Colon (tissue), 2 donors: ENCODE measurements around the gene SPATA6L.
"Not testable (repeated sequence)": the region's sequence is repeated elsewhere in the genome, so short reads cannot be mapped to it uniquely, and the experiment has no call there.

Experiments
- FAIRE-seq: peaks from 2 replicates; lab custom pipeline; 2012; peaks lifted over from hg19 to GRCh38; lab: Jason Lieb, UNC
- donor health status: control.
- donor health status: control.

Gene SPATA6L

DNA sequence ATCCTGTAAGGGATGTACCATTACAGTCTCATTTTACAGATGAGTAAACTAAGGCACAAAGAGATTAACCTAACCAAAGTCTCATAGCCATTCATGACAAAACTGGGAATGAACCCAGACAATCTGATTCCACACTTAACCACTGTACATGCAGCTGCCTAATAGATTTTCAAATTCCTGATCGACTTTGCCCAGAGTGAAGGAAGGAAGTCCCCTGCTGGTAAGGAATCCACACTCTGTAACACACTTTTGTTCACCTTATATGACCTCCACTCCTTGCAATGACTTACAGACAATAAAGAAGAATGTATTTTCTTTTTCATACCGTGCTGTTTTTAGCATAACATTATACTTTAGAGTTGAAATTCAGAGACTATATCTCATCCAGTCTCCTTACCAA lies 35.4 kb downstream of the SPATA6L start:
- no peak for FAIRE-seq

GRCh38 chr9:4622016-4622415 lies 44.3 kb downstream of the SPATA6L start:
- FAIRE-seq, result no peak

DNA sequence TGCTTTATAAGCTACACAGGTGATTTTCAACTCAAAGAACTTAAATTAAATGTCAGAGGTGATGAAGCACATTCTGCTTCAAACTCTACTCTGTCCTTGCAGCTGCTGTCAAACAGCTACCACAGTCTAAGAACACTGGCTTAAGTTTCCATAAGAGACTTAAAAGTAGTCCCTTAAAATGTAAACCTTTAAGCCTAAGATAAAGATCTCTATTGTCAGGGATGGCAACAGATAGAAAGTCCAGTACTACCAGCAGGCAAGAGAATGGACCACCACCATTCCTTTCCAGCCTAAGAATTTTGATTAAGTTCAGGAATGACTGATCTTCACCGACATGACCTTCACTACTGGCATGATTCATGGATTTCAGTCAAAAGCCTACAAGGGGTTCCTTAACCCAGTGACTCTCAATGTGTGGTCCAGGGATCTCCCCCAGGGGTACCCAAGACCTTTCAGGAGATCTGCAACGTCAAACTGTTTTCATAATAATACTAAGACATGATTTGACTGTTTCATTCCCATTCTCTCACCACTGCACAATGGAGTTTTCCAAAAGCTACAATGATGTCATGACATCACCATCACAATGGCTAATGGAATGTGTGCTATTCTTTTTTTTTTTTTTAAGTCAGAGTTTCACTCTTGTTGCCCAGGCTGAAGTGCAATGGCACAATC lies 45.3 kb downstream of the SPATA6L start:
- FAIRE-seq, result no peak

- no peak for FAIRE-seq
Measured at GRCh38 chr9:4620057-4620765, 46.1 kb downstream of the SPATA6L start.

DNA sequence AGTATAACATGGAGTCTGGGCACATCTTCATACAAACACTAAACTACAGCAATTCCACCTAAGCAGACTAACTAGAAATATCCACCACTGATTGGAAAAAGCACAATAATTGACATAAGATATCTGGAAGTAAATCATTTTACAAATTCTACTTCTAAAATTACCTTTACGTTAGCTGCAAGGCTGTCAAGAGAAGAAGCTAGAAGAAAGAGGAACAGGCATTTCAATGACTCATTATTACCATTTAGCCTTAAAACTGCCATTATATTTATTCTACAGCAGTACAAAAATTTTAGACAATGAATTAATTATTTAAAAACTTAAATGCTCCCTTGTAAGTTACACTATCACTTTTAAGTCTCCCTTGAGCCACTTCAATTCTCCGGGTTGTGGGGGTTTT lies 47.6 kb downstream of the SPATA6L start:
- no peak for FAIRE-seq

- FAIRE-seq, result no peak
Measured at GRCh38 chr9:4617752-4618151, 48.5 kb downstream of the SPATA6L start.

DNA sequence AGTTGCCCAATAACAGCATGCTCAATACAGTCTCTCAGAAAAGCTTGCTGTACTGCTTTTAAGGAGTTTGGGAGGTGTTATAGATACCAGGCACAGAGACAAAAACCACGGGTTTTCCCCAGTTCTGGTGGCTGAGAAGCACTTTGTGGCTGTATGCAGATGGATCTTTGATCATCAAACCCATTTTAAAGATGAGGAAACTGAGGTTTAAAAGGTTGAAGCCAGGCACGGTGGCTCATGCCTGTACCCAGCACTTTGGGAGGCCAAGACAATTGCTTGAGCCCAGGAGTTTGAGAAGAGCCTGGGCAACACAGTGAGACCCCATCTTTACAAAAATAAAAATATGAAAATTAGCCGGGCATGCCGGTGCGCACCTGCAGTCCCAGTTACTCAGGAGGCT lies 50.5 kb downstream of the SPATA6L start:
- FAIRE-seq, result no peak

DNA sequence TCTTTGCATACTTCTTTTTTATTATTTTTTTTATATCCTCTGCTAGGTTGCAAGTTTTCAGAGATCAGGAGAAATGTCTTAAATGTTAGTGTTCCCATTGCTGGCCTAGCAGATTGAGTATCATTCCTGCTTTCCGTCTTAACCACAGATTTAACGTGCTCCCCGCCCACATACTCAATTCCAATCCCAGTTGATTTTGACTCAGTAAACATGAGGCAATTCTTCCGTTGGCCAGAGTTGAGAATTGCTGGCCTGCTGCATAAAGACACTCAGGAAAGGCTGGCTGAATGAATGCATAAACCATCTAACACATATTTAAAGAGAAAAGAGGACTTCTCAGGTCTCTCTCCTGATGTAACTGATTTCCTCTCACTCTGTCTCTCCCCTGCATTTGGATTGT lies 51.0 kb downstream of the SPATA6L start:
- no peak for FAIRE-seq

DNA sequence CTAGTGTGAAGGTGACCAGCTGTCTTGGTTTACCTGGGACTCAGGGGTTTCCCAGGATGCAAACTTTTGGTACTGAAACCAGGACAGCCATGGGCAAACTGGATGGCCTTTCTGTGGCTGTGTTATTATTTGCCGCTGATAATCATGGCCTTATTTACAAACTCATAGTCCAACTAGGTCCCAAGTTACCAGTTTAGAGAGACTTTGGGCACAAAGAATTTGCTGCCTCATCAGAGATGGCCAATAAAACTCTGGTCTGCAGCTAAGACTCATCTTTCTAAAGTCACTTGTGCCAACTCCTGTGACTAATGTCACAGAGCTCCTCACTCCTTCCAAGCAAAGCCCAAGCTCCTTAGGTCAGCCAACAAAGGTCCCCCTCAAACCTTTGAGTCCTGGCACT lies 51.7 kb downstream of the SPATA6L start:
- no peak for FAIRE-seq

- FAIRE-seq, result not testable (repeated sequence)
Measured at GRCh38 chr9:4606033-4606432, 60.2 kb downstream of the SPATA6L start.

DNA sequence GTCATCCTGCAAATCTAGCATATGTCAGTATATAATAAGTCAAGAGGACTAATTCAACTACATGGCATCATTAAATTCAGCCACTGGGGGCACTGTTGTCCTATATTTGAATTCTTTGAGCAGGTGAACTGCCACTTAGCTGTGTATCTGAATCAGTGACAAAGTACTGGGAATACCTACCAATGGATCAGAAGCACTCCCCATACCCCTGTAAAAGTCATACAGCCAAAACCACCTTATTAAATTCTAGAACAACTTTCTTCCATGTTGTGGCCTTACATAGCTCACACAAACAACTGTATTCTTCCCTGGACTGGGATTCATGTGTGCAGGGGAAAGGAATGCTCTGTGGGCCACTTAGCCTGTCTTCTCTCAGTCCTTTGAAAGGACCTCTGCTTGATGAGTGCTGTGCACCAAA lies 61.6 kb downstream of the SPATA6L start:
- no peak for FAIRE-seq

- no peak for FAIRE-seq
Measured at GRCh38 chr9:4603830-4604229, 62.5 kb downstream of the SPATA6L start.

DNA sequence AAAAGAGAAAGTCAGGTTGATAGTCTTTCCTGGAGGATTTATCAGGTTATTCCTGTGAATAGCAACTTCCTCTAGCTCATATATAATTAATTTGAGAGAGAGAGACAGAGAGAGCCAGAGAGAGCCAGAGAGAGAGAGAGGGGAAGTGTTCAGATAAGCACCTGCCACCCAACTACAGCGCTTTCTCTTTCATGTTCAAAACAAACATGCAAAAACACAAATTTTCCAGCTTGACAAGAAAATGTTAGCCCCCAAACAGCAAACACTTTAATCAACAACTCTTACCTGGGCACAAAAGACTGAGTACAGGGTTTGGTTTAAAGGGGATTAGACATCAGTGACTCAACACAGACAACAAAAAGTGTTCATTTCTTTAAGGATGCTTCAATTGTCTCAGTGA lies 65.9 kb downstream of the SPATA6L start:
- FAIRE-seq, result no peak

DNA sequence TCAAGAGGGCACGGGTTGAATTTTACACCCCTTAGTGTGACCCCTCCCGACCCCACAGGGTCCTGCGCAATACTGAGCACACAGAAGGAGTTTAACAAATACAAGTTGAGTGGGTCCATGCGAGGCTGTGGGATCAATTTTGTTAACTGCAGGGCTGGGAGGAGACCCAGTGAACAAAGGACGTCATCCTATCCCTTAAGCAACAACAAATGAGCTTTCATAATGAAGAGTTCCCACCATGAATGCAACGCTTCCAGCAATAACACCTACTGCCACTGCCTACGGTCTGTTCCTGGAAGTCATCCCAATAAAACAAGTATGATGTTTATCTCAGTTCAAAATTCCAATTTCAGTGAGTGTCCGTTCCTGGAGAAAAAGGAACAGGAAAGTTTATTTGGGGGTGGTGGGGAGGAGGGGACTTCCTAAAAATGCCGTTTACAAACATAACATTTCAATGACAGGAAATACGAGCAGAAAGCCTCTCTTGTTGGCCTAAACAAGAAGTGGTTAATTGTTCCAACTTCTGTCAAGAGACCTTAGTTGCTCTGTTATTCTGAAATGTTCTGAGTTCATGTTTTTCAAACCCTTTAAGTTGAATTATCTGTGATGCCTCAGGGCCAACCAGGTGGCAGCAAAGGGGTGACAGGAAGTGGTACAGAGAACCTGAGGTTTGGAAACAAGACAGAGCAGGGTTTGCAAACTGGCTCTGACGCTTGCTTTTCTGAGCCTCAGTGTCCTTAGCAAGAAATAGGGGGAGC lies 69.9 kb downstream of the SPATA6L start:
- FAIRE-seq, result no peak

GRCh38 chr9:4594994-4595393 lies 71.3 kb downstream of the SPATA6L start:
- no peak for FAIRE-seq

GRCh38 chr9:4594545-4594944 lies 71.7 kb downstream of the SPATA6L start:
- FAIRE-seq, result no peak

GRCh38 chr9:4592886-4593285 lies 73.4 kb downstream of the SPATA6L start:
- no peak for FAIRE-seq

DNA sequence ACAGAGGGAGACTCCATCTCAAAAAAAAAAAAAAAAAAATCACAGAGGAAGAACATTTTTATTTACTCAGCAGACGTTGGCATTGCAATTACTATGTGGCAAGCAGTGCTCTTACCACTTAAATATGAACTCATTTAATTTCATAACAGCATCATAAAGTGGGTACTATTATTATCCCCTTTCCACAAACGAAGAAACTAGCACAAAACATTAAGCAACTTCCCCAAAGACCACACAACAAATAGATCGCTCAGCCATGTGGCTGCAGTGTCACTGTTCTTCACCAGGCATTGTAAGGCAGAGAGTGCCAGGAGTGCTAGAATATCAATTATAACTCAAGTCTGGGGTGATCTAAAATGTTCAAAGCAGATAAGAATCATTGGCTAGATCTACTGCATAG lies 74.0 kb downstream of the SPATA6L start:
- no peak for FAIRE-seq

- no peak for FAIRE-seq
Measured at GRCh38 chr9:4591123-4591500, 75.2 kb downstream of the SPATA6L start.

GRCh38 chr9:4590430-4591122 lies 75.7 kb downstream of the SPATA6L start:
- FAIRE-seq, result no peak

DNA sequence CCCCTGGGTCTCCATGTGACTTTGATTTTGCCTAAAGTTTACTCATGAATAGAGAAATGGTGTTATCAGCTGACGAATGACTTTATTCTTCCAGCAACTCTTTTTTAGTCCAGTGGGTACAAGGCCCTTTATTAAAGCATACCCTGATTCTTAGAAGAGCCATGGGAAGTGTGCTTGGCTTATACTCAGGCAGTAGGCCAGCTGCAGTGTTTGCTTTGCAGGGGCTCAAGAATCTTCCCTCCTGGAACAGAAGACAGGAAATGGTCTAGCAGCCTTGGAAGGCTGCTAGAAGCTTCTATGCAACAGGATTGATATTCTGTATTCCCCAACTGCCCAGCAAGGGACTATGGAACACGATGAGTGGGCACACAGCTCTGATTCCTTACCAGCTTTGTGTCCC lies 77.6 kb downstream of the SPATA6L start:
- no peak for FAIRE-seq

DNA sequence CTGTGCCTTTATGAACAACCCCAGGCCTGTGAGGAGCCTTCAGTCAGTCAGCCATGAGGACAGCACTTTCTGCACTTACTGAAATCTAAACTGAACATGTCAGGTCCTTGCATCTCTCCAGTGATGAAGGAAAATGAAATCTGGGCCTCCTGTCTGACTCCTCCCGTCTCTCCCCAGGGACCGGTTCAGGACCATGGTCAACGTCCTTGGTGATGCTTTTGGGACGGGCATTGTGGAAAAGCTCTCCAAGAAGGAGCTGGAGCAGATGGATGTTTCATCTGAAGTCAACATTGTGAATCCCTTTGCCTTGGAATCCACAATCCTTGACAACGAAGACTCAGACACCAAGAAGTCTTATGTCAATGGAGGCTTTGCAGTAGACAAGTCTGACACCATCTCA lies 81.1 kb downstream of the SPATA6L start:
- FAIRE-seq, result no peak

DNA sequence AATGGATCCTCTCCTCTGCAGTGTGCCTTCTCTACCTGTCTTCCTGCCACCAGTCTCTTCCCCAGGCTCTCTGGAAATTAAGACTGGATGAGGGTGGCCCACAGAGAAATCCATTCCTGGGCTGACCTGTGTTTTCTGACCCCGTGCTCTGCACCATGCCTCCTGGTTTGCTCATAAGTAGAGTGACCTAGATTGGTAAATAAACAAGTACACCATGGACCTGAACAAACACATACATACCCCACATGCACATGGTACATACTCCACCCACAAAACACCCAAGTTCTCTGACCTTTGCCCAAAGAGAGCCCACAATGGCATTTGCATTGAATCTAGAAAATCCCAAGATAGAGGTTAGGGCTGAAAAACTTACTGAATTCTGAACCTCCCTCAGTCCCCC lies 81.6 kb downstream of the SPATA6L start:
- no peak for FAIRE-seq
